Measurements from ENCODE around the gene MSI2. TPM values are rescaled to one million over a fixed set of nuclear protein-coding genes. Genes with fewer than 3 reads are reported as not detected.

Gene MSI2
- total and polyA plus RNA-seq, 4 donors, result 9.4 to 64.0 (median 30.4) TPM

DNA sequence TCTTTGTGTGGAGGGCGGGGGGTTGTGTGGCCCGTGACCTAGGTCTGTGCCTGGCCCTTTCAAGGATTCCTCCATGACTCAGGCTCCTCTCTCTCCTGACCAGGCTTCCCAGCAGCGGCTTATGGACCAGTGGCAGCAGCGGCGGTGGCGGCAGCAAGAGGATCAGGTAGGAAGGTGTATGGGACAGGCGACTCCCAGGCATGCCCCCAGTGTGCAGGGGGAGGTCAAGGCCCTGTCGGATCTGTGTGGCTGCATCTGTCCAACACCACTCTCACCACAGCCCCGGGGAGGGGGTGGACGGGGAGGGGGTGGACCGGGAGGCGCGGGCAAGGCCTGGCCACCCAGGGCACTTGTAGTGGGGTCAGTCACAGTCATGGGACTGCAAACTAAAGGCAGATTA, 395.7 kb downstream of the MSI2 start:
- no peak overlapping the region for H3K27ac ChIP-seq (ENCODE audit: low read depth in 1 of 2, low read length in 1 of 2)
- no peak overlapping the region for H3K9ac ChIP-seq (ENCODE audit: insufficient read depth in 1 of 2, low read length in 2 of 2)
- H3K9me3 ChIP-seq (ENCODE audit: control insufficient read depth in 4 of 4, insufficient read depth in 3 of 4, low read length in 3 of 4), result no peaks in the 10 kb centered on the region
- H3K4me1 ChIP-seq (ENCODE audit: control insufficient read depth in 5 of 5, insufficient read depth in 5 of 5, low read length in 5 of 5), result no peaks in the 10 kb centered on the region
- H3K36me3 ChIP-seq (ENCODE audit: control insufficient read depth in 4 of 4, insufficient read depth in 4 of 4, low read length in 4 of 4), result peaks cover 0 to 8% (median under 1%) of the 10 kb centered on the region in 4 donors
- H3K4me3 ChIP-seq, result no peak overlapping the region
- no peaks in the 10 kb centered on the region for H3K27me3 ChIP-seq (ENCODE audit: control insufficient read depth in 3 of 3, insufficient read depth in 3 of 3, low read length in 2 of 3)
- TF ChIP-seq, protein P1, sequence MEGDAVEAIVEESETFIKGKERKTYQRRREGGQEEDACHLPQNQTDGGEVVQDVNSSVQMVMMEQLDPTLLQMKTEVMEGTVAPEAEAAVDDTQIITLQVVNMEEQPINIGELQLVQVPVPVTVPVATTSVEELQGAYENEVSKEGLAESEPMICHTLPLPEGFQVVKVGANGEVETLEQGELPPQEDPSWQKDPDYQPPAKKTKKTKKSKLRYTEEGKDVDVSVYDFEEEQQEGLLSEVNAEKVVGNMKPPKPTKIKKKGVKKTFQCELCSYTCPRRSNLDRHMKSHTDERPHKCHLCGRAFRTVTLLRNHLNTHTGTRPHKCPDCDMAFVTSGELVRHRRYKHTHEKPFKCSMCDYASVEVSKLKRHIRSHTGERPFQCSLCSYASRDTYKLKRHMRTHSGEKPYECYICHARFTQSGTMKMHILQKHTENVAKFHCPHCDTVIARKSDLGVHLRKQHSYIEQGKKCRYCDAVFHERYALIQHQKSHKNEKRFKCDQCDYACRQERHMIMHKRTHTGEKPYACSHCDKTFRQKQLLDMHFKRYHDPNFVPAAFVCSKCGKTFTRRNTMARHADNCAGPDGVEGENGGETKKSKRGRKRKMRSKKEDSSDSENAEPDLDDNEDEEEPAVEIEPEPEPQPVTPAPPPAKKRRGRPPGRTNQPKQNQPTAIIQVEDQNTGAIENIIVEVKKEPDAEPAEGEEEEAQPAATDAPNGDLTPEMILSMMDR (IDR thresholded peaks at IDR 0.05; ENCODE audit: control extremely low read depth, extremely low read depth), result no peak
- 93 to 95% methylated on average over 13 of the region's 13 CpGs for WGBS, 2 donors
- no peak for DNase-seq
- ATAC-seq (ENCODE audit: insufficient read depth, low FRiP score), result no peak

DNA sequence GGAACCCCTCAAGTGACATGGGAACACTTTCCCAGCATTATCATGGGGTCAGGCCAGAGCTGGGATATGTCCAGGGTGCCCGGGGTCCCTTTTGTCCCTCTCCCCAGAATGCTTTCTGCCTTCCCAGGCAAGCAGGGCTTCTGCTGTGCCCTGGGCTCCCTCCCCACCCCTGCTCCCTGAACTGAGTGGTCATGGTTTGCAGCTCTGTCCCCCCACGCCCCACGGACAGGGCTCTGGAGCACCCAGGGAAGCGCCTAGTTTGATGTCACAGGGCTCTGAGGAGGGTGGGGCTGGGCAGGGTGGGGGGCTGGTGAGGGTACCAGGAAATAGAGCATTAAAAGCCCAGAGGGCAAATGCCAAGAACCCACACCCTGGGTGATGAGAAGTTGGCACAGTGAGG, 396.5 kb downstream of the MSI2 start:
- Histone ChIP-seq H3K4me3 (no peak overlapping the region), H3K9ac (ENCODE audit: insufficient read depth in 1 of 2, low read length in 2 of 2) (no peak overlapping the region), H3K27ac (ENCODE audit: low read depth in 1 of 2, low read length in 1 of 2) (no peak overlapping the region), H3K4me1 (ENCODE audit: control insufficient read depth in 5 of 5, insufficient read depth in 5 of 5, low read length in 5 of 5) (no peaks in the 10 kb centered on the region), H3K9me3 (ENCODE audit: control insufficient read depth in 4 of 4, insufficient read depth in 3 of 4, low read length in 3 of 4) (no peaks in the 10 kb centered on the region), H3K36me3 (ENCODE audit: control insufficient read depth in 4 of 4, insufficient read depth in 4 of 4, low read length in 4 of 4) (peaks cover 0 to 8% (median under 1%) of the 10 kb centered on the region in 4 donors), H3K27me3 (ENCODE audit: control insufficient read depth in 3 of 3, insufficient read depth in 3 of 3, low read length in 2 of 3) (no peaks in the 10 kb centered on the region)
- ATAC-seq (ENCODE audit: insufficient read depth, low FRiP score) (no peak), DNase-seq (no peak)
- WGBS, 2 donors, result 89 to 93% methylated on average over 4 of the region's 4 CpGs
- TF ChIP-seq, protein P1 (IDR thresholded peaks at IDR 0.05; ENCODE audit: control extremely low read depth, extremely low read depth), result no peak

DNA sequence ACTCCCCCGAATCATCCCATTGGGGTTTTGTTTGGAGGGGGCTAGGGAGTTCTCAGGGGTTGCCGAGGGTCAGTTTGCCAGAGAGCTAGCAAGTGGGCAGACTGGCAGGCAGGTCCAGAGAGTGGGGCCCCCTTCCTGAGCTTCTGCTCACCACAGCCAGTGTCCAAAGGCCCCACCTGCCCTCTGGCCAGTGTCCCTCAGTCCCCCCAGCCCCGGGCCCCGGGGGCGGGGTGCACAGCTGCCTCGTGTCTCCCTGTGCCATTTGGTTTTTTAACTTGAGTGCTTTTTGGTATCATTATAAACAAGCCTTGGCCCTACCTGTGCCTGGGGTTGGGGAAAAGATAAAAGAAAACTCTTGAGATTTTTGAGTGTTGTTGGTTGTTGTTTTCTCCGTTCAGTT, 397.0 kb downstream of the MSI2 start:
- TF ChIP-seq, protein P1 (IDR thresholded peaks at IDR 0.05; ENCODE audit: control extremely low read depth, extremely low read depth), result no peak
- Histone ChIP-seq H3K4me3 (no peak overlapping the region), H3K27me3 (ENCODE audit: control insufficient read depth in 3 of 3, insufficient read depth in 3 of 3, low read length in 2 of 3) (no peaks in the 10 kb centered on the region), H3K4me1 (ENCODE audit: control insufficient read depth in 5 of 5, insufficient read depth in 5 of 5, low read length in 5 of 5) (no peaks in the 10 kb centered on the region), H3K9ac (ENCODE audit: insufficient read depth in 1 of 2, low read length in 2 of 2) (no peak overlapping the region), H3K27ac (ENCODE audit: low read depth in 1 of 2, low read length in 1 of 2) (no peak overlapping the region), H3K9me3 (ENCODE audit: control insufficient read depth in 4 of 4, insufficient read depth in 3 of 4, low read length in 3 of 4) (no peaks in the 10 kb centered on the region), H3K36me3 (ENCODE audit: control insufficient read depth in 4 of 4, insufficient read depth in 4 of 4, low read length in 4 of 4) (peaks cover 0 to 8% (median under 1%) of the 10 kb centered on the region in 4 donors)
- no peak for ATAC-seq (ENCODE audit: insufficient read depth, low FRiP score)
- WGBS, 2 donors, result 84 to 88% methylated on average over 7 of the region's 7 CpGs
- DNase-seq, result no peak
